Stimulated activated CD4-positive, alpha-beta T cell treated with anti-CD3 and anti-CD28 coated beads, Interleukin-2, amount 100 ng/mL, for 4 hours (primary cell): ENCODE results near the gene ANKRD35.

Experiments used
- DNase-seq: peaks from one replicate; pipeline ENCODE4 v3.0.0-alpha.2; 2020; ENCODE audit warnings: low read depth

ANKRD35 gene

DNA sequence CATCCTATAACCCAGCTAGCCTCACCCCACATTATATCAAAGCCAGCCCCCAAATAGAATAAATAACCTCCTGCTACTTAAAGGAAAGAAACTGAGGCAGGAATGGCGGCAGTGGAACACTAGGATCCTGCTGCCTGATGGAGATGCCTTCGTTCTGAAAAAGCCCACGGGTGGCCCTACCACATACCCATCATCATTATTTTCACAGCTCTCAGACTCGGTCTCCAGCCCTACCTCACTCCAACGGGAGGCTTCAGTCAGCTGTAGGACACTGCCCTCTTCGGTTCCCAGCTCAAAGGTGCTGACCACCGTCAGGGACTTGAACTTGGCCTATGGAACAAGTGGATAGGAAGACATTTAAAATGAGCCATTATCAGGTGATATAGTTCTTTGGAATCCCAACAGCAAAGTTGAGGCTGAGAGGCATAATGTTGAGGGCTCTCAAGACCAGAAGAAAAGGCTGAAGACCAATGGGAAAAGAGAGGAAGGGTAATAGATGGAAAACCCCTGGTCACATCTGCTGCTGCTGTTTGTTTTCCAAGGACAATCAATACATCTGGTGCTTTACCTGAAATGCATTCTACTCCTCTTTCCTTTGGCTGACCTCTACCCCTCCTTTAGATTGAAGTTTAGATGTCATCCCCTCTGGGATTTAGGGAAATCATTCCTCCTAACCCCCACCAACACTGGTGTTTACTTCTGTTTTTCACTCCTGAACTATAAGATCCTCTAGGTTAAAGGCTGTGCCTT lies 7.8 kb upstream of the ANKRD35 start:
- no peak for DNase-seq

DNA sequence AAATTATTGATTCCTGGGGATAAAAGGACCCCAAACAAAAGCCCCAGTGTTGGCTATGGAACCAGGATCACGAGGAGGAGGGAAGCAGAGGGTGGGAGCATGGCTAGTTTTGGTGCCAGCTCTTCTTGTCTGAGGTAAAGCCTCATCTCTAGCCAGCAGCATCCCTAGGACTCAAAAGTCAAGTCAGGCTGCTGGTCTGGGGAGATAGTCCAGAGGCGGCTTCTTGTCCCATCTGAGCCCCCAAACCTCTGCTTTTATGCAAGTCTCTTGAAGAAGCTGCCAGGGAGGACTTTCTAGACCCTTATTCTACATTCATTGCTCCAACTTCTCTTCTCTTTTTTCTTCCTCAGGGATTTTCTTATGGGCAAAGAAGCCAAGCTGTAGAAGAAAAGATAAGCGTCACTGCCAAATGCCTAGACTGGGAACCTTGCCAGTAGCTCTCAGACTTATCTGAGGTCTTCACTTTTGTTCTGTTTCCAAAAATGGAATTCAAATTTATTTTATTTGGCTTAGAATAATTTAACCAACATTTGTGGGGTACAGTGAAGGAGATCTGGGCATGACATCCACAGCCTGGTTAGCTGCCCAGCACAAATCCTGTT lies 6.9 kb upstream of the ANKRD35 start:
- no peak for DNase-seq

DNA sequence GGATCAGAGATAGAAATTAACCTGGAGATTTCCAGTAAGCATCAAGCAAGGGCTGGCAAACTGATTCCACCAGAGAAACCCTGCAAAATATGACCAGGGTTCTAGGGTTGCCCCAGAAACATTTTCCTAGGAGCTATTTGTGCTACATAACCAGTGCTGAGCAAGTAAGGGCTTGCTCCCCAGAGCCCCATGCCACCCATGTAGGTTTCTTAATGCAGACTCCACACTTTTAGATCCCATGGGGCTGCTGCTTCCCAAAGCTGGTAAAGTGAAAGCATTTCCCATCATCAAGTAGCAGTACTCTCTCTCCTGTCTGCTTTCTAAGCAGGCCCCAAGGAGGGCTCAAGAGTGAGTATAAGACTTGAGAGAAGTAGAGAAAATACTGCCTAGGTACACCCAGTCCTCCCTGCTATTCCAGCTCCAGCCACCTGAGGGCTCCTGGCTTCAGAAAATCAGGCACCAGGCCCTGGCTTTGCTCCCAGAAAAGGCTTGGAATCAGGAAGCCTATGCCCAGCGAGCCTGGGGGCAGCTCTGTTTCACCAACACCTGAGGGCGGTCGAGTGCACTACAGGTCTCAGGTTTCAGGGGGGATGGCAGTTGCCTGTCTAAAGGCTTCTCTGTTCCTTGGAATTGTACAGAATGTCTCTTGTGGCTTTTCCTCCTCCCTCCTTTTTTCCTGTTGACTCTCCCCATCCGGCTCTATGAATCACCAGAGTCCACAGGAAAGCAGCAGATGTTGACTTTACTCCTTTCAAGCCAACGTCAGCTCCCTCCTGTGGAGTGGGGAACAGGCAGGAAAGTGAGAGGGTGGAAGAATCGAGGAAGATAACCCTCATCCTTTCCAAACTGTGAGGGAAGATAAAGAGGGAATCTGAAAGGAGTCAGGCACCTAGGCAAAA lies 6.2 kb upstream of the ANKRD35 start:
- peak; percentile 6 for DNase-seq

DNA sequence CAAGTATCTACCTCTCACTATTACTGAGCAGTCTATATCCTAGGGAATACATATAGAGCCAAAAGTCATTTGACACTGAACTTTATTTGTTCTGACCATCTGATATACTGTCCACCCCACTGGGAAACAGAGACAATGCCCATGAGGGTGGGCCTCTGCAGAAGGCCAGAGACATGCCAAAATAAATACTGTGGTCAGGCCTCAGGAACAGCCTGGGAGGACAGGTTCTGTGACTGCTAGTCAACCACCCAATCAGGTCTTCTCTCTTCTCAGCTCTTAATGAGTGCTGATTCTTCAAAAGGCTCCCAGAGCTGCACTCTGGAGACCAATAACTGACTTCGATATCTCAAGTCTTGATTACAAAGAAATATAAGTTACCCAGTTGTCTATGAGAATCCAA lies 5.5 kb upstream of the ANKRD35 start:
- DNase-seq = no peak

DNA sequence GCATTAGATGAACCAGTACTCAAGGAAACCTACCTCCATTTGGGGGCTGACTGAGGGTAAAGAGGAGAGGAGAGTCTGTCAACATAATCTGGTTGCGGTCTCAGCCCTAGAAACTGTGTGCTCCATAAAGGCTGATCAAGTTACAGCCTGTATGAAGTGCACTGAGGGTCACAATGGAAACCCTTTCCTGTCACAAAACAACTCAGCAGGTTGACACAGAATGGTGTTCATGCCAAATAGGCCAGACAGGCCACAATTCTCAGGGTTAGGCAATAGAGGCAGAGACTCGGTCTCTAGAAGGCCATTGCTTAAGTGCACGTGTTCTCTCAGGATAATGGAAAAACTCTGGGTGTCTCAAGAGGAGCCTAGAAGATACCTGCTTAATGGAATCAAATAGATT lies 4.1 kb upstream of the ANKRD35 start:
- no peak for DNase-seq

DNA sequence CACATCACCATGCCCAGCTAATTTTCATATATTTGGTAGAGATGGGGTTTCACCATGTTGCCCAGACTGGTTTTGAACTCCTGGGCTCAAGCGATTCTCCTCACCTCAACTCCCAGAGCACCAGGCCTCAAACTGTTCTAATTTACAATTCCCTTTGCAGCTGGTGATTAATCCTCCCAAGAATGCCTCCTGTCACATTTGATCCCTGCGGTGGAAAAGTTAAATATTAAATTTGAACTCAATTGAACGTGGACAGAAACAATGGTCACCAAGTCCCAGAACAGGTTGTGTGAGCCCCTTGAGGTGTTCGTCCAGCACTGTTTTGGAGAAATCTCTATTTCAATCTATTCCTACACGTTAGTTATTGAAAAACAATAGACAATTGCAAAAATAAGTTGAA lies 2.0 kb upstream of the ANKRD35 start:
- no peak for DNase-seq

DNA sequence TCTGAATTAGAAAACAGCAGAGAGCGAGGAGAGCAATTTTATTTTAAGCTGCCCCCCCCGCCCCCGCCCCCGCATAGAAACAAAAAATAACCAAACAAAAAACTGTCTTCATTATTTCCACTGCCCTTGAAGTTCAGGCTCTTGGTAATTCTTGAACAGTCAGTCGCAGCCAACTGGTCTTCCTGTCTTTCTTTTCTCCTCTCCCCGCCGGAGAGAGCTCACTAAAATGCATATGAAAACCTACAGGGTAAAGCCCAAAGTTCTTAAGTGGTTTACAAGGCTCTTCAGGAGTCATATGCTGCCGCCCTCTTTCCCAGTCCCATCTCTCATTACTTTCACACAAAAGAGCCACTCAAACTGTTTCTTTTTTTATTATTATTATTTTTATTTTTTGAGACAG lies 1.1 kb upstream of the ANKRD35 start:
- DNase-seq = no peak

DNA sequence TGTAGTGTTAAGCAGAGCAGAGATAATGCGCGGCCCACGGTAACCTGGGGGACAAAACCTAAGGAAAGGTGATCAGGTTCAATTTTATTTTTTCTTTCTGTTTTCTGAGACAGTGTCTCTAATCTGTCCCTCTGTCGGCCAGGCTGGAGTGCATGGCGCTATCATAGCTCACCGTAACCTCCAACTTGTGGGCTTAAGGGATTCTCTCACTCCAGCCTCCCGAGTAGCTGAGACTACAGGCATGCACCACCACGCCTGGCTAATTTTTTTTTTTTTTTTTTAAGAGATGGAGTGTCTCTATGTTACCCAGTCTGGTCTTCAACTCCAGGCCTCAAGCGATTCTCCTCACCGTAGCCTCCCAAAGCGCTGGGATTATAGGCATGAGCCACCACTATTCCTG lies 724 bp upstream of the ANKRD35 start:
- no peak for DNase-seq

DNA sequence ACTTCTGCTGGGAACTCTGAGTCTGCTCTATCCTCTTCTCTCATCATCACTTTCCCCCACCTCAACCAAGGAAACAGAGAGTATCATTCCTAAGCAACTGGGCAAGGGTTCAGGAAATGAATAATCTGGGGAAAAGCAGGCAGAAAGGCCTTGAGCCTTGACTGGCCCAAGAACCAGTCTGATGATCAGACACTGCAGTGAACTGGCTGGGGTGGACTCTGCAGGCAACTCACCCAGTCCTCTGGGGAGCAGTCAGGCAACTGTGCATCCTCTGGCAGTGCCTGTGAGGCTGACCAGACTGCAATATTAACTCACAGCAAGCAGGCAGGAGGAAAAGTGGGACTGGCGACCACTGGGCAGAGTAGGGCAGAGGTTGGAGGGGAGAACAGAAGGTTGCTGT lies 991 bp downstream of the ANKRD35 start:
- DNase-seq = no peak

DNA sequence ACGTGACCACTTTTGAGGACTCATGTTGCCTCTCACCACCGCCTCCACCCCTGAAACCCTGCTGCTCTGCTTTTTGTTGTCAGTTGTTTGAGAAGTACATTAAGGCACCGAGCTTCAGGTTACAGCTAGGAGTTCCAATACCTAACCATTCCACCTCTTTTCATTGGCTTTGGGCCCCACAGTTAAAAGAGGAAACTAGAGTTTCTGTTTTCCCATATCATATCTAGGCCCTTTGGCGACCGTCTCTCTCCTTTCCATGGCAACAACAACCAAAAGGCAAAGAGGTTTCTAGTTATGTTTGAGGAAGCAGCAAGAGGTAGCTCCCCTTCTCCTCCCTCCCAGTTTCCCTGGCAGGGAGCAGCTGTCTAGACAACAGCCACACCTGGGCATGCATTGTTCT lies 5.9 kb downstream of the ANKRD35 start:
- DNase-seq = no peak

DNA sequence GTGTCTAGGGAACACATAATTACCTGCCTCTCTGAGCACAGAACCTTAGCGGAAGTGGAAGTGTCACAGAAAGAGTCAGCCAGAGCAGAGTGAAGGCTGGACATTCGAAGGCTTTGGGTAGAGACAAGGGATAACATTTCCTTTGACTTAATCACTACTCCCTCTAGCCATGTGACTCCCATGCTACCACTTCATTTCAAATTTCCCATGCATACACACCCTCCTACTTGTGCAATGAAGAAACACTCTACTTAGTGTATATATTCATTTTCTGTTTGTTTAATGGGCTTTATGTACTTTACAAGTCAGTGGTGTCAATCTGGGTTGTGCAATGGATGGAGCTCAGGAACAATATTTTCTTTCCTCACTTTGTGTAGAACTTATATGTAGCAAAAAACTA lies 6.9 kb downstream of the ANKRD35 start:
- DNase-seq = no peak

DNA sequence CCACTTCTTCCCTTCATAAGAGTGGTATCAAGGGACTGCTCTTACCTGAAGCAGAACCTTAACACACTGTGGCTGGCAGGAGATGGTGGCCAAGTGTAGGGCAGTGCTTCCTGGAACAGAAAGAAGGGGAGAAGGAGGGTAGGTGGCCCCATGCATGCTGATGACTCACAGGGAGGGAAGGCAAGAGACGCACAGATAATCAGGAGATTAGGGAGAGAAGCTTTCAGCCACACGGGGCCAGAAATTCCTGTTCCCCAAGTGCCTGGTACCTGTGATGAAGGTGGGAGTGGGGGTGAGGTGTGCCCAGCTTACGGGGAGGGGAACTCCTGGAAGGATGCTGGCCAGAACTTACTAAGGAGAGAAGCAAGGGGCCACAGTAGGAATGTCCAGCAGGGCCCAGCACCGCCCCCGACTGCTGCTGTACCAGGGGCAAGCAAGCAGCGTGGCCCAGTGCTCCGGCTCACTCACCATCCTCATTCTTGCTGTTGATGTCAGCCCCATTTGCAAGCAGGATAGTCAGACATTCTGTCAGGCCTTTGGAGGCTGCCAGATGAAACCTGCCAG lies 7.7 kb downstream of the ANKRD35 start:
- no peak for DNase-seq

DNA sequence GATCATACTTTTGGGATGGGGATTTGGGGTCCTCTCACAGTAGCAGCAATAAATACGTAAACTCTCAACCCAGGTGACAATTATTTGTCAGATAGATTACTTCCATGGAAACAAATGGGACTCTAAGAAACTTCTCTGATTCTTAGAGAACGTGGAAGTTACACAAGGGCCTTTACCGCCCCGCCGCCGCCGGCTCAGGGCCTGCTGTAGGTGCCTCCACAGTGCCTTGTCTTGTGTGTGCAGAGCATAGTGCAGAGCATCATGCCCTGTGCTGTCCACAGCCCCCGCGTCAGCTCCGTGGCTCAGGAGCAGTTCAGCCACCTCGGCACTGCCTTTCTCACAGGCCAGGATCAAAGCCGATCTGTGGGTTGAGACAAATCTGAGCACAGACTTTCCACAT lies 11.0 kb downstream of the ANKRD35 start:
- no peak for DNase-seq

DNA sequence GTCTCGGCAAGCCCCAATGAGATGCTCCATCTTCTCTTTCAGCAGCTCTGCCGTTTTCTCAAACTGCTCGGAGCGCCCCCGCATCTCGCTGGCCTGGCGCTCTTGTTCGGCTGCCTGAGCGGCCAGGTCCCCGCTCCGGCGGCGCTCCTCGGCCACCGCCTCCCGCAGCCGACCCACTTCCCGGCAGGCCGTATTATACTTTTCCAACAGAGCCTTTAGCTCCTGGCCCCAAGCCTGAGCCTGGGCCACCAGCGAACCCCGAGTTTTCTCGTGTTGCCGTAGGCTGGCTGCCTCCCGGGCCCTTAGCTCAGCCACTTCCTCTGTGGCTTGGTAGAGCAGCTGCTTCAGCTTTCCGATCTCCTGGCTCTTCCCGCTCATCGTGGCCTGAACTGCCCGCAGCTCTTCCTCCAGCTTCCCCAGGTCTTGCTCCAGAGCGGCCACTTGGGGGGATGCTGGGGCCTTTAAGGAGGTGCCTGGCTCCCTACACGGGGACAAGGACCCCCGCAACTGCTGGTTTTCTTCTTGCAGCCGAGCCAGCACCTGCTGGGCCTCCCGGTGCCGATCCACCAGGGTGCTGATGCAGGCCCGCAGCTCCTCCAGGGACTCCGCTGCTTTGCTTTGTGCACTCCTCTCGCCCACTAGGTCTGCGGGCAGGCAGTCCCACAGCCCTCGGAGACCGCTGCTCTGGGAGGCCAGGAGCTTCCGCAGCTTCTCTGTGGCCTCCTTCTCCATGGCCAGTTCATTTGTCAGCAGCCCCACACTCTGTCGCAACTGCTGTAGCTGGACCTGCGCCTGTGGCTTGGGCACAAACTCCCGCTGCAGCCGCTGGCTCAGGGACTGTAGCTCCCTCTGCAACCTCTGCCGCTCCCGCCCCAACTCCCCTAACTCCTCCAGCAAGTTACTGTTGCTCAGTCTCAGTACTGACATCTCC lies 13.4 kb downstream of the ANKRD35 start:
- no peak for DNase-seq

DNA sequence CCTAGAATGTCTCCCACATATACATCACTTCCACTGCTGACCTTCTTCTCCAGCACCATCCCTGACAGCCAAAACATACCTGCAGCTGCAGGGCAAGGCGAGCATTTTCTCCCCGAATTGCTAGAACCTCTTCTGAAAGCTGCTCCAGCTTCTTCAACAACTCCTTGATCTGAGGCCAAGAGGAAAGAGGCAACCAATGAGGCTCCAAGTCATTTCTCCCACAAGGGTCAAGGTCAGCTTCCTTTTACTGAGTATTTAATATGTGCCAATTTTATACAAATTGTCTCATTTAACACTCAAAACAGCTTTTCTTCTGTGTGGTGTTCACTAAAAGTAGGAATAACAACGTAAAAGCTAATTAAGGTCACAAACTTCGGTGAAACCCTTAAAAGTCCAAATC lies 17.4 kb downstream of the ANKRD35 start:
- no peak for DNase-seq

DNA sequence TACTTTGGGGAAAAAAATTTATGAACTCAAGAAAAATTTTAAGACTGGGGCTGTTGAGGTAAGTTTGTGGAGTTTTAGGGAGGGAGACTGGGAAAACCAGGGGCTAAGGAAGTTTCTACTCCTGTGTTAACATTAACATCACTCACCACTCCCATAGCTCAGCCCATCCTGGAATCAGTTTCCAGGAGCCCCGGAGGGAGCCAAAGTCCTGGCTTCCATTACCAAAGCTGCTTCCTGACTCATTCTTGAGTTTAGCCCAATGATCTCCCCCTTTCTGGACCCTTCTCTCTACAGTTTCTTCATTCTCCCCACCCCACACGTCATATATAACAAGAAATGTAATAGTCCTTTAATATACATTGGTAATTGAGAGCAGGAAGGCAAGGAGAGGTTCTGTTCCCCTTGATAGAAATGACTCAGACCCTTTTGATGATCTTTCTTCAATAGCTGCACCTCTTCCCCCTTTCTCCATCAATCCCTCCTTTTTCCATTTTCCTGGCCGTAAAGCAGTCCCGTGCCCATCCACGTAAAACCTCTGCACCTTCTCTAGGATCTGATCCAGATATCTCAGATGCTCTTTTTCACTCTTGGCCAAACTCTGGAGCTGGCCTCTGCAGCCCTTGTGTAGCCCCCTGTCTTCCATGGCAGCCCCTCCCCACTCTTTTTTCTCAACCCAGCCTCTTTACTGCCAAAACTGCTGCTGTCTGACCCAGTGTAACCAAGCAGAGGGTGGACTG lies 22.2 kb downstream of the ANKRD35 start:
- no peak for DNase-seq

DNA sequence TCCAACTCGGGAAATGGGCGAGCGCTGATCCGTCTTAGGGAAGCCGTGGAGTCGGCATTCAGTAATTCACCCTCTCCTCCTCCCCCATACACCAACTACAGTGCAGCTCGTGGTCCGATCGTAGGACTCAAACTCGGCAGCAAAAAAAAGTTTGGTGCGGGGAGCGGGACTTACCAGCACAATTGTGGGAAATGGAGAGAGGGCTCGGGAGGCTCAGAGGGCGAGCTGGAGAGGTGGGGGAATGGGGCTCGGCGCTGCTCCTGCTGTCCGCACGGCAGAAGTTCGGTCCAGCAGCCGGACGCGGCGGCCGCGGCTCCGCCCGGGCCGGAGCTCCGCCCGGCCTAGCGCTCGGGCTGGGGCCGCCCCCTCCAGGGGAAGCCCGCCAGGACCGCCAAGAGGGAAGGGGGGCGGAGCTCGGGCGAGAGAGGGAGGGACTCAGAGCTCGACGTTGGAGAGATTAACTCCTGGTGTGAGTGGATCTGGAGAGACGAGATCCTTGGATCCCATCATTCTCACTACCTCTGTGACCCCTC lies 26.1 kb downstream of the ANKRD35 start:
- DNase-seq = peak; percentile 60

DNA sequence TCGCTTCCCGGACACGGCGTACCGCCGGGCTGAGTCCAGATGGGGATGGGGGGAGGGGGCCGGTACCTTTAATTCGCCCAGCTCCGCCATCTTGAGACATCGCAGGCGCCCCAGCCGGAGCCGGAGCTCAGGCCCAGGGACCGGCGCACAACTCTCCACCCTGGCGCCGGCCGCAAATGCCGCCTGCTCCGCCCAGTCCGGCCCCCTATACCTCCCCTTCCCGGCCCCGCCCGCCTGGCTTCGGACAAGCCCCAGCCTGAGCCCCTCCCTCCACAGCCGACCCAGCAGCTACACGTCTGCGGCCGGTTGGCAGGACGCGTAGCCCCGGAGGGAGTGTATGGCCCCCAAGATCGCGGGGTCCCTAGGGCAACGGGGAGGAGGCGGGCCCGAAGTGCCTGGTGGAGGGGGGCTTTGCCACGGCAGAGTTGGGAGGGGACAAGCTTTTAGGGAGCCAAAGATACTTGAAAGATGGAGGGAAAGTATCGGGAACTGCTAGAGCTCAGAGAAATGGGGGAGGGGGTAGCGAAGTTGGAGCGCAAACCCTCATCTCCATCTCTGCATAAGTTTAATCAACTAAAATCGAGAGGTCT lies 26.7 kb downstream of the ANKRD35 start, which contains the start of gene PIAS3:
TSS of gene PIAS3 (minus strand) at position 181 of the 590 bp plus-strand sequence. CDS start at position 90, 91 bp downstream.
- DNase-seq = peak; percentile 67

DNA sequence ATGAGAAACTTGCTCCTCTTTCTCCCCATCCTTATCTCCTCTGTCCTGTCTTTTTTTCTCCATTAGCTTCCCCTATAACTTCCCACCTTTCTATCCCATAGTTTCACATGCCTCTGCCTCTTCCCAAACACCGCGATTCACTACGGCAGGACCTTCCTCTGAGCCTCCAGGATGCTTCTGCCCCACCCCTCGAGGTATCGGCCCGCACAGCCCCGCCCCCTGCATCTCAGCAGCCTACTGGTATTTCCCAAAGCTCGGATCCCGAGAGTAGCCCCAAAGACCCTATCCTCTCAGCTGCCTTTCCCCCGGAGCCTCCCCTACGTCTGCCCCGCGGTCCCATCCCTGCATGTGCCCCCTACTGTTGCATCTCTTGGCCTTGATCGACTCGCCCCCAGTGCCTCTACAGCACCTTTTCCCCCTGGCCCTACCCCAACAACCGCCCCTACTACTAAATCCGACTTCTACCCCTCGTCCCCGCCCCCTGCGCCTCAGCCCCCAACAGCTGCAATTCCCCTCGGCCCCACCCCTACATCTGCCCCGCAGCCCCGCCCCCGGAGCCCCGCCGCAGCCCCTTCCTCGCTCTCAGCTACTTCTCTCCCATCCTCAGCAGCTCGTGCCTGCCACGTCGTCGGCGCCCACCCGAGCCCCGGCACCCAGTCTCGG lies 27.3 kb downstream of the ANKRD35 start:
- no peak for DNase-seq

DNA sequence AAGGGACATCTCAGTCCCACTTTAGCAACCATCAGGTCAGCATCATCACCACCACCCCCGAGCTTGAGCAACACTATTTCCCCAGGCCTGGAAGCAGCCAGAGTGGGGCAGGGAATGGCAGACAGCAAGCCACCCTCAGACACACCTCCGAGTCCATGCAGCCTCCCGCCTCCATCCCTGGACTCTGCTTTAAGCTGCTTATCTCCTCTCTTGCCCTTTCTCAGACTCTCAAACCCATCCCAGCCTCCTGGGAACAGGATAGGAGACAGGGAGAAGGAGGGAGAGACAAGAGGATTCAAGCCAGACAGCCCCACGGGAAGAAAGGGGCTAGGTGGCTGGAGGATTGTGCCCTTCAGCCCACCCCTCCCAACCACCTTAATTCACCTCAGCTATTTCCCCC lies 28.5 kb downstream of the ANKRD35 start:
- no peak for DNase-seq
